ENCODE data around the gene CUEDC1.

DNA sequence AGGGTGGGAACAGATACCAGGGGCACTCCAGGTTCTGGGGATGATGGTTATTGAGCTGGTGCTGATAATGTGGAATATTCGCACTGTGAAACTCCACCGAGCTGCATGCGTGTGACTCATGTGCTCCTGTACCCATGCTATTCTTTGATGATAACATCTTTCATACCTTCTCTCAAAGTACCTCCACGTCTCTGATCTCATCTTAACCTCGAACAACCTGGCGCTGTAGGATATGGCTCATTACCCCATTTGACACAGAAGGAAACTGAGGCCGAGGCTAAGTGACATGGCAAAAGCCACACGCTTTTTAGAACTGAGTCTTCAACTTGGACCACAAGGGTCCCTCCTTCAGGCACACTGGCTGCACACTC, 75.1 kb downstream of the CUEDC1 start:
- TF ChIP-seq POLR2A (IDR thresholded peaks at IDR 0.05; ENCODE audit: low read depth, low read length) (no peak), BHLHE40 (IDR thresholded peaks at IDR 0.05; ENCODE audit: low read depth, low read length) (no peak)

Measured in IMR-90 (cell line).